ENCODE results near the gene FOXN4.

GRCh38 chr12:109357032-109357431 lies 47.9 kb upstream of the FOXN4 start:
- TF ChIP-seq EZH2 (IDR thresholded peaks at IDR 0.05; ENCODE audit: insufficient read depth, poor library complexity, severe bottlenecking) = no peak
- TF ChIP-seq EZH2phosphoT487 (IDR thresholded peaks at IDR 0.05; ENCODE audit: insufficient read depth, low read depth) = no peak

Data from GM23248 (cell line).